Vagina (tissue), 2 donors: ENCODE measurements around the gene ELOVL3.

Experiments used
- CTCF ChIP-seq, 3 experiments: fragments of 450-650 bp in 2 of 3; fragments of 200-600 bp in 1 of 3; sonication (generic) in 1 of 3; IDR thresholded peaks; one replicate each; pipeline ENCODE4 v1.5.1; 2017 to 2019; ENCODE audit warnings: antibody characterized with exemption in 3 of 3, mild to moderate bottlenecking in 2 of 3, moderate library complexity in 2 of 3
- POLR2A ChIP-seq, 2 donors: fragments of 450-650 bp; IDR thresholded peaks; one replicate each; pipeline ENCODE4 v1.6.1; 2017; ENCODE audit warnings: antibody characterized with exemption in 2 of 2, mild to moderate bottlenecking in 2 of 2, moderate library complexity in 2 of 2

GRCh38 chr10:102254426-102254825 is 28.3 kb downstream of the ELOVL3 start:
- TF ChIP-seq POLR2A (IDR thresholded peaks at IDR 0.05) (no peak), CTCF (IDR thresholded peaks at IDR 0.05) (no peak)
